Prostate gland (tissue), 2 donors: ENCODE data around the gene POC1B. TPM values are rescaled to one million over a fixed set of nuclear protein-coding genes. Genes with fewer than 3 reads are reported as not detected.

Source experiments
- DNase-seq: peaks from one replicate; pipeline ENCODE4 v3.0.0-alpha.2; 2019; ENCODE audit warnings: low spot score
- H3K27ac ChIP-seq, 2 donors: fragments of 200-600 bp; sonication (generic); 2 replicates each; pipeline ENCODE4 v1.5.1; 2017 to 2019
- H3K27me3 ChIP-seq: fragments of 200-600 bp; sonication (generic); replicated peaks from 2 replicates; pipeline ENCODE4 v1.5.1; 2019; ENCODE audit not compliant: insufficient read depth
- H3K36me3 ChIP-seq, 2 donors: fragments of 200-600 bp; sonication (generic); 1 replicate in 1 of 2; 2 replicates in 1 of 2; pipeline versions ENCODE4 v1.5.1 to v1.8.1; 2017 to 2019
- H3K4me1 ChIP-seq: fragments of 200-600 bp; sonication (generic); replicated peaks from 2 replicates; pipeline ENCODE4 v1.5.1; 2019
- H3K4me3 ChIP-seq, 2 donors: fragments of 200-600 bp; sonication (generic); 2 replicates each; pipeline ENCODE4 v1.5.1; 2017 to 2019
- H3K9me3 ChIP-seq: fragments of 200-600 bp; sonication (generic); 2 replicates; pipeline ENCODE4 v1.5.1; 2017
- POLR2A ChIP-seq: fragments of 450-650 bp; IDR thresholded peaks from one replicate; pipeline ENCODE4 v1.6.1; 2016; ENCODE audit warnings: antibody characterized with exemption, mild to moderate bottlenecking
- POLR2AphosphoS5 ChIP-seq: sonication (generic); formaldehyde crosslinking; IDR thresholded peaks from one replicate; pipeline ENCODE4 v1.6.1; 2017; ENCODE audit warnings: antibody characterized with exemption
- WGBS: methylation state at CpG from one replicate; pipeline ENCODE4 v1.1.5; 2018; 5-methylcytosine and 5-hydroxymethylcytosine counted together
- intact Hi-C: fragments of 100-400 bp; cut with DNase I; formaldehyde crosslinking; loops from one replicate; pipeline ENCODE4 v1.14.2; 2022
- total RNA-seq, 2 donors: library from RNA; depleted of rRNA; stranded (reverse); fragments of >200 nt; gene quantifications; one replicate each; pipeline ENCODE4 v1.1.0, GENCODE V29; 2016
- TF ChIP-seq, protein P1 (sequence below), 4 experiments: fragments of 200-600 bp in 2 of 4; fragments of 450-650 bp in 2 of 4; sonication (generic) in 2 of 4; IDR thresholded peaks; 1 replicate in 3 of 4; 2 replicates in 1 of 4; pipeline ENCODE4 v1.5.1; 2016 to 2019; ENCODE audit warnings: antibody characterized with exemption in 4 of 4, mild to moderate bottlenecking in 2 of 4, moderate library complexity in 2 of 4

POC1B gene
- total RNA-seq, 2 donors from 2014 or later: 11.1 to 15.8 TPM

- intact Hi-C loops: loop anchor here (5.0 kb wide), 1 partner anchor 66 kb away; the partner anchor contains the start of gene DUSP6
- peaks cover 2% of the 10 kb centered on the region for H3K4me1 ChIP-seq
- no peak overlapping the region for H3K27ac ChIP-seq
- WGBS: 82% methylated on average over 5 of the region's 5 CpGs
- no peak for DNase-seq
- no peaks in the 10 kb centered on the region for H3K27me3 ChIP-seq
- TF ChIP-seq POLR2A (no peak), POLR2AphosphoS5 (no peak)
- TF ChIP-seq, protein P1, sequence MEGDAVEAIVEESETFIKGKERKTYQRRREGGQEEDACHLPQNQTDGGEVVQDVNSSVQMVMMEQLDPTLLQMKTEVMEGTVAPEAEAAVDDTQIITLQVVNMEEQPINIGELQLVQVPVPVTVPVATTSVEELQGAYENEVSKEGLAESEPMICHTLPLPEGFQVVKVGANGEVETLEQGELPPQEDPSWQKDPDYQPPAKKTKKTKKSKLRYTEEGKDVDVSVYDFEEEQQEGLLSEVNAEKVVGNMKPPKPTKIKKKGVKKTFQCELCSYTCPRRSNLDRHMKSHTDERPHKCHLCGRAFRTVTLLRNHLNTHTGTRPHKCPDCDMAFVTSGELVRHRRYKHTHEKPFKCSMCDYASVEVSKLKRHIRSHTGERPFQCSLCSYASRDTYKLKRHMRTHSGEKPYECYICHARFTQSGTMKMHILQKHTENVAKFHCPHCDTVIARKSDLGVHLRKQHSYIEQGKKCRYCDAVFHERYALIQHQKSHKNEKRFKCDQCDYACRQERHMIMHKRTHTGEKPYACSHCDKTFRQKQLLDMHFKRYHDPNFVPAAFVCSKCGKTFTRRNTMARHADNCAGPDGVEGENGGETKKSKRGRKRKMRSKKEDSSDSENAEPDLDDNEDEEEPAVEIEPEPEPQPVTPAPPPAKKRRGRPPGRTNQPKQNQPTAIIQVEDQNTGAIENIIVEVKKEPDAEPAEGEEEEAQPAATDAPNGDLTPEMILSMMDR (IDR thresholded peaks at IDR 0.05): no peak
- no peaks in the 10 kb centered on the region for H3K9me3 ChIP-seq
- H3K36me3 ChIP-seq: no peaks in the 10 kb centered on the region
- no peak overlapping the region for H3K4me3 ChIP-seq
These were observed 107.5 kb downstream of the POC1B start for GRCh38 chr12:89418228-89418910.

DNA sequence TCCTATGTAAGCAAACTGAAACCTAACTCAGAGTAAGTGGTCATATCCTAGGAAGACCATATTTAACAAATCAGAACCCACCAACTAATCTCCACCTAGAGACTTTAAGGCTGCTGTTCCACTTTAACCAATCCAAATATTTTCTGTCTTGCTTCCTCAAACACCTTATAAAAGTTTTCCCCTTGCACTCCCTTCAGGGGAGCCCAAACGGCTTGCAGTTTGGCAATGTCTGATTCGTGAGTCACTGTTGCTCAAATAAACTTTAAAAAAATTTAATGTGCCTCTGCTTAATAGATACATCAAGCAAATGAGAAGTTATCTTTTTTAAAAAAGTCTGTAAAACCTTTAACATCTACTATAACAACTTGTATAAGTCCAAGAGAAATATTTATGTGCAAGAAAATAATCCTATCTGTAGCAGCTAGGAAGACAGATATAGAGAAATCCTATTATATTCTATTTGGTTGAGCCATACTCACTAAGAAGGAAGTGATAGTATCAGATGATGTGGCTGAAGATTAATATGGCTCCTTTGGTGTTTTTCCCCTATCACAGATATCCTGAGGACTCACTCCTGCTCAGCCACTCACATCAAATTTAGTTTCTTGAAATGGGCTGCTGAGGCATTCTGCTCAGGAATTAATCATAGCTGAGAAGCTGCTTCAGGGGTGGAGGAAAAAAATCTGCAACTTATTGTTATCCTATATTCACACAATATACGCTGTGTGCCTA is 108.4 kb downstream of the POC1B start:
- no peaks in the 10 kb centered on the region for H3K9me3 ChIP-seq
- TF ChIP-seq, protein P1 (IDR thresholded peaks at IDR 0.05): no peak
- TF ChIP-seq POLR2AphosphoS5: peak; percentile 49
- no peaks in the 10 kb centered on the region for H3K36me3 ChIP-seq
- H3K4me3 ChIP-seq: no peak overlapping the region
- H3K27me3 ChIP-seq: no peaks in the 10 kb centered on the region
- peak; percentile 29 for DNase-seq
- peaks cover 2% of the 10 kb centered on the region for H3K4me1 ChIP-seq
- H3K27ac ChIP-seq: no peak overlapping the region
- 27% methylated on average over 3 of the region's 3 CpGs for WGBS
- intact Hi-C loops: loop anchor here (5.0 kb wide), 1 partner anchor 65 kb away; the partner anchor contains the start of gene DUSP6

GRCh38 chr12:89416049-89416792 is 109.6 kb downstream of the POC1B start:
- Histone ChIP-seq H3K4me1 (peaks cover 2% of the 10 kb centered on the region), H3K36me3 (no peaks in the 10 kb centered on the region), H3K4me3 (no peak overlapping the region), H3K27me3 (no peaks in the 10 kb centered on the region), H3K27ac (no peak overlapping the region), H3K9me3 (no peaks in the 10 kb centered on the region)
- TF ChIP-seq, protein P1 (IDR thresholded peaks at IDR 0.05): no peak
- TF ChIP-seq POLR2AphosphoS5 (no peak), POLR2A (no peak)
- 93% methylated on average over 6 of the region's 6 CpGs for WGBS
- DNase-seq: no peak
- intact Hi-C loops: loop anchor here (5.0 kb wide), 1 partner anchor 64 kb away; the partner anchor contains the start of gene DUSP6

GRCh38 chr12:89414851-89415250 is 111.0 kb downstream of the POC1B start:
- 96% methylated on average over 2 of the region's 2 CpGs for WGBS
- Histone ChIP-seq H3K27me3 (no peaks in the 10 kb centered on the region), H3K9me3 (no peaks in the 10 kb centered on the region), H3K4me1 (peaks cover 2% of the 10 kb centered on the region), H3K36me3 (no peaks in the 10 kb centered on the region), H3K4me3 (no peak overlapping the region), H3K27ac (no peak overlapping the region)
- TF ChIP-seq, protein P1 (IDR thresholded peaks at IDR 0.05): no peak
- TF ChIP-seq POLR2AphosphoS5 (no peak), POLR2A (no peak)
- DNase-seq: no peak
- intact Hi-C loops: loop anchor here (5.0 kb wide), 1 partner anchor 63 kb away; the partner anchor contains the start of gene DUSP6
